ENCODE measurements around the gene SALL4. TPM values are rescaled to one million over a fixed set of nuclear protein-coding genes. Genes with fewer than 3 reads are reported as not detected.

The SALL4 gene
- total and polyA plus RNA-seq, 2 donors (not counting 3 experiments of a cell fraction or from before 2014, with no cell fraction given): 1.3 to 1.9 TPM

GRCh38 chr20:51833326-51833725 lies 31.0 kb upstream of the SALL4 start:
- Histone ChIP-seq H3K9ac (replicated peaks; ENCODE audit: extremely low read depth, insufficient read depth, low read length) (no peak overlapping the region), H3K79me2 (ENCODE audit: control insufficient read depth, insufficient read depth, low read length) (no peaks in the 10 kb centered on the region), H3K4me3 (replicated peaks in 1 of 3; ENCODE audit: insufficient read depth in 1 of 3, low read depth in 1 of 3, low read length in 3 of 3) (no peak overlapping the region), H2AFZ (ENCODE audit: low read depth, low read length) (no peak overlapping the region), H3K27me3 (ENCODE audit: control insufficient read depth in 2 of 2, insufficient read depth in 2 of 2, low read length in 2 of 2) (peaks cover 0 to 1% of the 10 kb centered on the region in 2 experiments), H3K9me3 (replicated peaks; ENCODE audit: control insufficient read depth, insufficient read depth, low read length) (no peaks in the 10 kb centered on the region), H3K4me1 (ENCODE audit: control insufficient read depth, extremely low read depth, insufficient read depth, low read length) (no peaks in the 10 kb centered on the region), H3K36me3 (ENCODE audit: control insufficient read depth in 2 of 2, extremely low read depth in 1 of 2, insufficient read depth in 2 of 2, low read length in 2 of 2) (no peaks in the 10 kb centered on the region), H4K20me1 (replicated peaks; ENCODE audit: control insufficient read depth, extremely low read depth, insufficient read depth, low read length) (no peaks in the 10 kb centered on the region), H3K27ac (ENCODE audit: insufficient read depth, low read depth, low read length) (no peak overlapping the region), H3K9me1 (replicated peaks; ENCODE audit: control insufficient read depth, extremely low read depth, insufficient read depth, low read length) (no peaks in the 10 kb centered on the region), H3K4me2 (ENCODE audit: insufficient read depth, low read length) (no peak overlapping the region)
- TF ChIP-seq MAX (IDR thresholded peaks at IDR 0.05; ENCODE audit: insufficient read depth, insufficient read length) (no peak), EZH2 (IDR thresholded peaks at IDR 0.05; ENCODE audit: borderline replicate concordance, low read depth, low read length, severe bottlenecking) (no peak), CTCF (IDR thresholded peaks at IDR 0.05; ENCODE audit: extremely low read depth in 1 of 2, insufficient read depth in 1 of 2, low read depth in 1 of 2, low read length in 2 of 2) (no peak), GATA2 (IDR thresholded peaks at IDR 0.05; ENCODE audit: insufficient read depth, insufficient read length, low read depth, low read length) (no peak), FOS (IDR thresholded peaks at IDR 0.05; ENCODE audit: borderline replicate concordance, insufficient read depth, low read length) (no peak), JUN (IDR thresholded peaks at IDR 0.05; ENCODE audit: borderline replicate concordance, insufficient read depth, insufficient read length, low read depth) (no peak), POLR2AphosphoS5 (IDR thresholded peaks at IDR 0.05; ENCODE audit: insufficient read depth, low read depth, low read length) (no peak), MYC (IDR thresholded peaks at IDR 0.05; ENCODE audit: low read depth, low read length) (no peak), POLR2A (IDR thresholded peaks at IDR 0.05; ENCODE audit: low read depth, low read length) (no peak)
- intact Hi-C loops (cut with micrococcal nuclease): no loop called here
- CTCF ChIA-PET: no interaction called here
- POLR2A ChIA-PET: no interaction called here
- no peak for DNase-seq (ENCODE audit: low read depth, low spot score)
- FAIRE-seq: no peak
- BruUV-seq (replicated peaks): no TSS peak
- dilution Hi-C loops (cut with MboI; ENCODE audit: extremely low pct_ligation_motif_present, low sequenced_read_pairs): no loop called here

Measured in endothelial cell of umbilical vein (primary cell).